A549 (cell line): ENCODE results near the gene UNC79.

Source experiments
- BHLHE40 ChIP-seq: IDR thresholded peaks from 2 replicates; pipeline ENCODE4 v1.6.1; 2012; ENCODE audit warnings: low read depth, low read length, inconsistent platforms
- CHD4 ChIP-seq: fragments of 200-600 bp; sonication (generic); IDR thresholded peaks from 2 replicates; pipeline ENCODE4 v1.6.1; 2016; ENCODE audit warnings: antibody characterized with exemption, mild to moderate bottlenecking, borderline replicate concordance
- CTCF ChIP-seq: fragments of >200 bp; sonication (Bioruptor Twin); formaldehyde crosslinking; IDR thresholded peaks from 3 replicates; pipeline ENCODE4 v1.5.1; 2016
- ELK1 ChIP-seq: fragments of 150-350 bp; IDR thresholded peaks from 2 replicates; pipeline ENCODE4 v1.6.1; 2014; ENCODE audit warnings: low read depth, mild to moderate bottlenecking, low read length
- EP300 ChIP-seq, 2 experiments: fragments of >200 bp; sonication (Bioruptor Twin); formaldehyde crosslinking; IDR thresholded peaks; 2 replicates in 1 of 2; 3 replicates in 1 of 2; pipeline ENCODE4 v1.6.1; 2016 to 2017
- HOXB5 ChIP-seq: fragments of 250-450 bp; sonication (Bioruptor Pico); IDR thresholded peaks from 2 replicates; pipeline ENCODE4 v1.5.0; 2020; ENCODE audit warnings: mild to moderate bottlenecking, moderate library complexity
- KDM5A ChIP-seq: fragments of 200-600 bp; sonication (generic); IDR thresholded peaks from 2 replicates; pipeline ENCODE4 v1.6.1; 2016; ENCODE audit warnings: antibody characterized with exemption, mild to moderate bottlenecking
- MAFK ChIP-seq: fragments of 450-650 bp; IDR thresholded peaks from 2 replicates; pipeline ENCODE4 v1.6.1; 2014; ENCODE audit not compliant: partially characterized antibody
- MAX ChIP-seq: IDR thresholded peaks from 2 replicates; pipeline ENCODE4 v1.6.1; 2012
- MYC ChIP-seq: IDR thresholded peaks from 2 replicates; pipeline ENCODE4 v1.6.1; 2012; ENCODE audit warnings: mild to moderate bottlenecking, inconsistent platforms, low read length, improper control_type of control experiment, borderline replicate concordance
- POLR2A ChIP-seq: IDR thresholded peaks from 2 replicates; pipeline ENCODE4 v1.6.1; 2012; ENCODE audit warnings: mild to moderate bottlenecking, low read length
- SMC3 ChIP-seq: fragments of >200 bp; sonication (Bioruptor Twin); formaldehyde crosslinking; IDR thresholded peaks from 3 replicates; pipeline ENCODE4 v1.6.1; 2018; ENCODE audit warnings: inconsistent platforms

- TF ChIP-seq POLR2A: no peak
- no peak for TF ChIP-seq CTCF
- TF ChIP-seq EP300 (IDR thresholded peaks at IDR 0.05): no peak
- no peak for TF ChIP-seq BHLHE40
- no peak for TF ChIP-seq HOXB5 (CRISPR knock-in tag)
- TF ChIP-seq MYC: no peak
- TF ChIP-seq SMC3: no peak
- no peak for TF ChIP-seq MAFK
- TF ChIP-seq KDM5A: no peak
- TF ChIP-seq ELK1: no peak
- TF ChIP-seq CHD4: no peak
- no peak for TF ChIP-seq MAX
These were observed 257.5 kb downstream of the UNC79 start for GRCh38 chr14:93688239-93688666.
